Measurements from ENCODE around the gene MYO5A. TPM values are rescaled to one million over a fixed set of nuclear protein-coding genes. Genes with fewer than 3 reads are reported as not detected.

The MYO5A gene
- total RNA-seq, 1 donor from 2014 or later, result 55.0 TPM

DNA sequence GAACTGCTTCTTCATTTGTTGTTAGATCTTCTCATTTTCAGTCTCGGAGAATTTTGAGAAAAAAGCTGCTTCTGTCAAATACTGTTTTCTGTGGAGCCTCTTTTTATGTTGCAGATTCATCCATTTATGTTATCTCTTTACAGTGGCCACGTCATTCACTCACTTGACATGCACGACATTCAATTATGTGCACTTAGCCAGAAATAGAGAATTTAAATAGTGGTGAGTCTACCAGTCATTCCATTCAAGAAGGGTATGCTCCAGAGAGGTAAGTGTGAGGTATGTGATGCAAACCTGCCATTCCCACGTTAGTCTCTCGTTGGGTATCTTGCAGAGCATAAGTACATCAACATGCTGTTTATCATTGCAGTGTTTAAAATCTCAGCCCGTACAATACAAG is 30.3 kb upstream of the MYO5A start:
- no peak for DNase-seq (ENCODE audit: low spot score in 2 of 2)
- Histone ChIP-seq H3K36me3 (peaks cover 3 to 13% of the 10 kb centered on the region in 2 donors), H3K27me3 (no peaks in the 10 kb centered on the region), H3K4me1 (peaks cover 3 to 16% of the 10 kb centered on the region in 2 donors), H3K4me3 (no peak overlapping the region), H3K27ac (no peak overlapping the region), H3K9me3 (no peaks in the 10 kb centered on the region)
- TF ChIP-seq, protein P1, sequence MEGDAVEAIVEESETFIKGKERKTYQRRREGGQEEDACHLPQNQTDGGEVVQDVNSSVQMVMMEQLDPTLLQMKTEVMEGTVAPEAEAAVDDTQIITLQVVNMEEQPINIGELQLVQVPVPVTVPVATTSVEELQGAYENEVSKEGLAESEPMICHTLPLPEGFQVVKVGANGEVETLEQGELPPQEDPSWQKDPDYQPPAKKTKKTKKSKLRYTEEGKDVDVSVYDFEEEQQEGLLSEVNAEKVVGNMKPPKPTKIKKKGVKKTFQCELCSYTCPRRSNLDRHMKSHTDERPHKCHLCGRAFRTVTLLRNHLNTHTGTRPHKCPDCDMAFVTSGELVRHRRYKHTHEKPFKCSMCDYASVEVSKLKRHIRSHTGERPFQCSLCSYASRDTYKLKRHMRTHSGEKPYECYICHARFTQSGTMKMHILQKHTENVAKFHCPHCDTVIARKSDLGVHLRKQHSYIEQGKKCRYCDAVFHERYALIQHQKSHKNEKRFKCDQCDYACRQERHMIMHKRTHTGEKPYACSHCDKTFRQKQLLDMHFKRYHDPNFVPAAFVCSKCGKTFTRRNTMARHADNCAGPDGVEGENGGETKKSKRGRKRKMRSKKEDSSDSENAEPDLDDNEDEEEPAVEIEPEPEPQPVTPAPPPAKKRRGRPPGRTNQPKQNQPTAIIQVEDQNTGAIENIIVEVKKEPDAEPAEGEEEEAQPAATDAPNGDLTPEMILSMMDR (IDR thresholded peaks at IDR 0.05), result no peak
- intact Hi-C loops (cut with DNase I), result no loop called here

GRCh38 chr15:52558196-52558595 is 29.5 kb upstream of the MYO5A start:
- no peaks in the 10 kb centered on the region for H3K9me3 ChIP-seq
- intact Hi-C loops (cut with DNase I), result no loop called here
- H3K36me3 ChIP-seq, result peaks cover 3 to 13% of the 10 kb centered on the region in 2 donors
- no peak overlapping the region for H3K4me3 ChIP-seq
- TF ChIP-seq, protein P1 (IDR thresholded peaks at IDR 0.05), result no peak
- no peak for DNase-seq (ENCODE audit: low spot score in 2 of 2)
- H3K27me3 ChIP-seq, result no peaks in the 10 kb centered on the region
- H3K27ac ChIP-seq, result no peak overlapping the region
- H3K4me1 ChIP-seq, result peaks cover 3 to 16% of the 10 kb centered on the region in 2 donors

DNA sequence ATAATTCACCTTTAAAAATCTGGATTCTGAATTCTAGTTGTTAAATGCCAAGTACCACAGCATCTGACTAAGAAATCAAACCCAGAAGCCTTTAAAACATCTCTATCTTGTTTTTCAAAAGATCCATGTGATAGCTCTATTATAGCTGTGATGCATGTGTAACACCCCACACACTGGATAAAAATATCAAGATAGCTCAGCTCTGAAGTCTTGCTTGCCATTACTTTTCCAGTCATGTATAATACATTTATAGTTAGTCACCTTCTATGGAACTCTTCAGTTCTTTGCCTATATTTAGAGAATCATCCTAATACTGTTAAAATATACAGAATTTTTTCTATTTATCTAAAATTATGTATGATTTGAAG is 28.6 kb upstream of the MYO5A start:
- Histone ChIP-seq H3K27me3 (no peaks in the 10 kb centered on the region), H3K9me3 (no peaks in the 10 kb centered on the region), H3K36me3 (peaks cover 3 to 20% of the 10 kb centered on the region in 2 donors), H3K27ac (no peak overlapping the region), H3K4me1 (peaks cover 3 to 16% of the 10 kb centered on the region in 2 donors), H3K4me3 (no peak overlapping the region)
- no peak for DNase-seq (ENCODE audit: low spot score in 2 of 2)
- intact Hi-C loops (cut with DNase I), result no loop called here
- TF ChIP-seq, protein P1 (IDR thresholded peaks at IDR 0.05), result no peak

- Histone ChIP-seq H3K27ac (no peak overlapping the region), H3K4me3 (no peak overlapping the region), H3K36me3 (peaks cover 5 to 25% of the 10 kb centered on the region in 2 donors), H3K27me3 (no peaks in the 10 kb centered on the region), H3K9me3 (no peaks in the 10 kb centered on the region), H3K4me1 (peaks cover 3 to 16% of the 10 kb centered on the region in 2 donors)
- DNase-seq (ENCODE audit: low spot score in 2 of 2), result no peak
- intact Hi-C loops (cut with DNase I), result no loop called here
- TF ChIP-seq, protein P1 (IDR thresholded peaks at IDR 0.05), result no peak
Observed at GRCh38 chr15:52556524-52557273, 28.0 kb upstream of the MYO5A start.

DNA sequence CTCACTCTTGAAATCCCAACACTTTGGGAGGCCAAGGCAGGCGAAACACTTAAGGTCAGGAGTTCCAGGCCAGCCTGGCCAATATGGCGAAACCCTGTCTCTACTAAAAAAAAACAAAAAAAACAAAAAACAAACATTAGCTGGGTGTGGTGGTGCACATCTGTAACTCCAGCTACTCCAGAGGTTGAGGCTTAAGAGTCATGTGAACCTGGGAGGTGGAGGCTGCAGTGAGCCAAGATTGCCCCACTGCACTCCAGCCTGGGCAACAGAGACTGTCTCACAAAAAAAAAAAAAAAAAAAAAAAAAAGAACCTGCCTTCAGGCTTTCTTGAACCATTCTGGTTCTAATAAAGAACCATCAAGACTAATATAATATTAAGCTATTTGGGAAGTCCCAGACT is 23.6 kb upstream of the MYO5A start:
- intact Hi-C loops (cut with DNase I), result no loop called here
- Histone ChIP-seq H3K27me3 (no peaks in the 10 kb centered on the region), H3K4me3 (no peak overlapping the region), H3K9me3 (no peaks in the 10 kb centered on the region), H3K4me1 (peaks cover 0 to 11% of the 10 kb centered on the region in 2 donors), H3K27ac (no peak overlapping the region), H3K36me3 (peaks cover 31 to 58% of the 10 kb centered on the region in 2 donors)
- TF ChIP-seq, protein P1 (IDR thresholded peaks at IDR 0.05), result no peak
- DNase-seq (ENCODE audit: low spot score in 2 of 2), result no peak

Measured in ascending aorta (tissue), 2 donors.